HepG2 (cell line): ENCODE results near the gene NDOR1. TPM values are rescaled to one million over a fixed set of nuclear protein-coding genes. Genes with fewer than 3 reads are reported as not detected.
A peak's percentile ranks its signal among the peaks of the same experiment; 100 is the strongest.

ENCODE experiments used
- BCL6 ChIP-seq: IDR thresholded peaks from 2 replicates; pipeline ENCODE4 v1.6.1; 2016; ENCODE audit warnings: missing genetic modification reagents, missing compliant biosample characterization
- E2F1 ChIP-seq: sonication (generic); formaldehyde crosslinking; IDR thresholded peaks from 2 replicates; pipeline ENCODE4 v1.5.0; 2020; ENCODE audit warnings: missing genetic modification reagents
- ERF ChIP-seq: IDR thresholded peaks from 2 replicates; pipeline ENCODE4 v1.6.1; 2018; ENCODE audit warnings: missing biosample characterization, missing genetic modification reagents
- GZF1 ChIP-seq: sonication (generic); formaldehyde crosslinking; IDR thresholded peaks from 2 replicates; pipeline ENCODE4 v1.5.1; 2020; ENCODE audit warnings: mild to moderate bottlenecking, missing genetic modification reagents
- IKZF1 ChIP-seq: fragments of 450-650 bp; IDR thresholded peaks from 2 replicates; pipeline ENCODE4 v1.7.1; 2016
- REST ChIP-seq, 2 experiments: IDR thresholded peaks; 2 replicates each; pipeline ENCODE4 v1.6.1; 2011 to 2012; ENCODE audit warnings: low read length in 2 of 2, borderline replicate concordance in 1 of 2, low read depth in 1 of 2, mild to moderate bottlenecking in 1 of 2, moderate library complexity in 1 of 2
- ZNF790 ChIP-seq: sonication (generic); formaldehyde crosslinking; IDR thresholded peaks from 2 replicates; pipeline ENCODE4 v1.8.0; 2022; ENCODE audit warnings: missing genetic modification reagents, mild to moderate bottlenecking, borderline replicate concordance
- polyA plus RNA-seq, 8 experiments: library from polyadenylated mRNA; depleted of rRNA in 3 of 8; stranded (reverse) in 7 of 8; unstranded in 1 of 8; fragments of >200 nt; fragmentation: Illumina TruSeq in 4 of 8; extraction: Trizol in 4 of 8; gene quantifications; 2 replicates each; pipeline versions ENCODE4 v1.2.1 to v1.2.3, GENCODE V29; 2011 to 2016; ENCODE audit warnings: low read depth in 4 of 8, missing spikeins in 1 of 8, mixed read lengths in 1 of 8; ENCODE audit not compliant: insufficient read depth in 1 of 8
- total RNA-seq, 5 experiments: library from RNA; depleted of rRNA; stranded (reverse); fragments of >200 nt; fragmentation: Illumina TruSeq; extraction: Trizol; gene quantifications; 2 replicates each; pipeline ENCODE4 v1.2.3, GENCODE V29; 2016; ENCODE audit warnings: low read depth in 1 of 5
- TF ChIP-seq, protein P1 (sequence below): sonication (generic); formaldehyde crosslinking; conservative IDR thresholded peaks from 2 replicates; pipeline ENCODE4 v1.8.0; 2022; ENCODE audit warnings: mild to moderate bottlenecking, moderate library complexity, missing genetic modification reagents
- TF ChIP-seq, protein P2 (sequence below): sonication (generic); formaldehyde crosslinking; IDR thresholded peaks from 2 replicates; pipeline ENCODE4 v1.9.0; 2021; ENCODE audit warnings: missing genetic modification reagents, mild to moderate bottlenecking, borderline replicate concordance
- TF ChIP-seq, protein P3 (sequence below): sonication (generic); formaldehyde crosslinking; IDR thresholded peaks from 2 replicates; pipeline ENCODE4 v1.4.0; 2020; ENCODE audit warnings: mild to moderate bottlenecking, missing genetic modification reagents, borderline replicate concordance
- TF ChIP-seq, protein P4 (sequence below): sonication (generic); formaldehyde crosslinking; IDR thresholded peaks from 2 replicates; pipeline ENCODE4 v1.9.0; 2022; ENCODE audit warnings: missing genetic modification reagents, mild to moderate bottlenecking, borderline replicate concordance

The NDOR1 gene
- total and polyA plus RNA-seq, 2 of the 13 experiments (the other 11 are each of a cell fraction or from before 2014, with no cell fraction given) = 3.6 to 8.7 TPM

DNA sequence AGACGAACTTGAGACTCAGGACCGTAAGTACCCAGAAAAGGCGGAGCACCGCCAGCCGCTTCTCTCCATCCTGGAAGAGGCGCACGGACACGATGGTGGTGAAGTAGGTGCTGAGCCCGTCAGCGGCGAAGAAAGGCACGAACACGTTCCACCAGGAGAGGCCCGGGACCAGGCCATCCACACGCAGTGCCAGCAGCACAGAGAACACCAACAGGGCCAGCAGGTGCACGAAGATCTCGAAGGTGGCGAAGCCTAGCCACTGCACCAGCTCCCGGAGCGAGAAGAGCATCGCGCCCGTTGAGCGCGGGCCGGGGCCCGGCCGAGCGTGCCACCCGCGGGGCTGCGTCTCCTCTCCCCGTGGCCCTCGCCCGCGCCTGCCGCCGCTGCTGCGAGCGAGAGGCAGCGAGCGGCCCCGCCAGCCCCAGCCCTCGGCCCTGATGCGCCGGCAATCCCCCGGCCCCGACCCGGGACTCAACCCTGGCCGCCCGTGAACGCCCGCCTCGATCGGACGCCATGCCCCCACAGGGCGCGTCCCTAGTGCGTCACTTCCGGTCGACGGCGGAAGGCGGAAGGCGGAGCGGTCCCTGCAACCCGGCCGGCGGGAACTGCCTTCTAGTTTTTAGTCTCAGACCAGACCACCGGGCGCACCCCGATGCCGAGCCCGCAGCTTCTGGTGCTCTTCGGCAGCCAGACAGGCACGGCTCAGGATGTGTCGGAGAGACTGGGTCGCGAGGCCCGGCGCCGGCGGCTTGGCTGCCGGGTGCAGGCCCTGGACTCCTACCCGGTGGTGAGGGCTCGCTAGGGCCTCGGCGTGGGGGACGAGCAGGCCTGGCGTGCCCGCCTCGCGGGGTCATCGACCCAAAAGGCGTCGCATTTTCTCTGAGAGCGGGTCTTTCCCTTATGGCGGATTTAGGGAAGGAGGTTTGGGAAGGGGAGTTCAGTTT lies at the start of gene NDOR1, which contains the start of gene TMEM203 (continued):
- peak; percentile 49; the same call in 1 of the 2 replicates for TF ChIP-seq GZF1 (CRISPR knock-in tag)
- TF ChIP-seq ZNF790 (CRISPR knock-in tag) = no peak
- TF ChIP-seq, protein P1, sequence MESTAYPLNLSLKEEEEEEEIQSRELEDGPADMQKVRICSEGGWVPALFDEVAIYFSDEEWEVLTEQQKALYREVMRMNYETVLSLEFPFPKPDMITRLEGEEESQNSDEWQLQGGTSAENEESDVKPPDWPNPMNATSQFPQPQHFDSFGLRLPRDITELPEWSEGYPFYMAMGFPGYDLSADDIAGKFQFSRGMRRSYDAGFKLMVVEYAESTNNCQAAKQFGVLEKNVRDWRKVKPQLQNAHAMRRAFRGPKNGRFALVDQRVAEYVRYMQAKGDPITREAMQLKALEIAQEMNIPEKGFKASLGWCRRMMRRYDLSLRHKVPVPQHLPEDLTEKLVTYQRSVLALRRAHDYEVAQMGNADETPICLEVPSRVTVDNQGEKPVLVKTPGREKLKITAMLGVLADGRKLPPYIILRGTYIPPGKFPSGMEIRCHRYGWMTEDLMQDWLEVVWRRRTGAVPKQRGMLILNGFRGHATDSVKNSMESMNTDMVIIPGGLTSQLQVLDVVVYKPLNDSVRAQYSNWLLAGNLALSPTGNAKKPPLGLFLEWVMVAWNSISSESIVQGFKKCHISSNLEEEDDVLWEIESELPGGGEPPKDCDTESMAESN (CRISPR knock-in tag) = peak; percentile 83
- peak in 1 of 2 experiments; percentile 7; a peak in 1 of 4 replicates for TF ChIP-seq REST (IDR thresholded peaks at IDR 0.05; ENCODE audit: borderline replicate concordance in 1 of 2, low read depth in 1 of 2, low read length in 2 of 2)
- TF ChIP-seq, protein P2, sequence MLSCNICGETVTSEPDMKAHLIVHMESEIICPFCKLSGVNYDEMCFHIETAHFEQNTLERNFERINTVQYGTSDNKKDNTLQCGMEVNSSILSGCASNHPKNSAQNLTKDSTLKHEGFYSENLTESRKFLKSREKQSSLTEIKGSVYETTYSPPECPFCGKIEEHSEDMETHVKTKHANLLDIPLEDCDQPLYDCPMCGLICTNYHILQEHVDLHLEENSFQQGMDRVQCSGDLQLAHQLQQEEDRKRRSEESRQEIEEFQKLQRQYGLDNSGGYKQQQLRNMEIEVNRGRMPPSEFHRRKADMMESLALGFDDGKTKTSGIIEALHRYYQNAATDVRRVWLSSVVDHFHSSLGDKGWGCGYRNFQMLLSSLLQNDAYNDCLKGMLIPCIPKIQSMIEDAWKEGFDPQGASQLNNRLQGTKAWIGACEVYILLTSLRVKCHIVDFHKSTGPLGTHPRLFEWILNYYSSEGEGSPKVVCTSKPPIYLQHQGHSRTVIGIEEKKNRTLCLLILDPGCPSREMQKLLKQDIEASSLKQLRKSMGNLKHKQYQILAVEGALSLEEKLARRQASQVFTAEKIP = no peak
- TF ChIP-seq, protein P3, sequence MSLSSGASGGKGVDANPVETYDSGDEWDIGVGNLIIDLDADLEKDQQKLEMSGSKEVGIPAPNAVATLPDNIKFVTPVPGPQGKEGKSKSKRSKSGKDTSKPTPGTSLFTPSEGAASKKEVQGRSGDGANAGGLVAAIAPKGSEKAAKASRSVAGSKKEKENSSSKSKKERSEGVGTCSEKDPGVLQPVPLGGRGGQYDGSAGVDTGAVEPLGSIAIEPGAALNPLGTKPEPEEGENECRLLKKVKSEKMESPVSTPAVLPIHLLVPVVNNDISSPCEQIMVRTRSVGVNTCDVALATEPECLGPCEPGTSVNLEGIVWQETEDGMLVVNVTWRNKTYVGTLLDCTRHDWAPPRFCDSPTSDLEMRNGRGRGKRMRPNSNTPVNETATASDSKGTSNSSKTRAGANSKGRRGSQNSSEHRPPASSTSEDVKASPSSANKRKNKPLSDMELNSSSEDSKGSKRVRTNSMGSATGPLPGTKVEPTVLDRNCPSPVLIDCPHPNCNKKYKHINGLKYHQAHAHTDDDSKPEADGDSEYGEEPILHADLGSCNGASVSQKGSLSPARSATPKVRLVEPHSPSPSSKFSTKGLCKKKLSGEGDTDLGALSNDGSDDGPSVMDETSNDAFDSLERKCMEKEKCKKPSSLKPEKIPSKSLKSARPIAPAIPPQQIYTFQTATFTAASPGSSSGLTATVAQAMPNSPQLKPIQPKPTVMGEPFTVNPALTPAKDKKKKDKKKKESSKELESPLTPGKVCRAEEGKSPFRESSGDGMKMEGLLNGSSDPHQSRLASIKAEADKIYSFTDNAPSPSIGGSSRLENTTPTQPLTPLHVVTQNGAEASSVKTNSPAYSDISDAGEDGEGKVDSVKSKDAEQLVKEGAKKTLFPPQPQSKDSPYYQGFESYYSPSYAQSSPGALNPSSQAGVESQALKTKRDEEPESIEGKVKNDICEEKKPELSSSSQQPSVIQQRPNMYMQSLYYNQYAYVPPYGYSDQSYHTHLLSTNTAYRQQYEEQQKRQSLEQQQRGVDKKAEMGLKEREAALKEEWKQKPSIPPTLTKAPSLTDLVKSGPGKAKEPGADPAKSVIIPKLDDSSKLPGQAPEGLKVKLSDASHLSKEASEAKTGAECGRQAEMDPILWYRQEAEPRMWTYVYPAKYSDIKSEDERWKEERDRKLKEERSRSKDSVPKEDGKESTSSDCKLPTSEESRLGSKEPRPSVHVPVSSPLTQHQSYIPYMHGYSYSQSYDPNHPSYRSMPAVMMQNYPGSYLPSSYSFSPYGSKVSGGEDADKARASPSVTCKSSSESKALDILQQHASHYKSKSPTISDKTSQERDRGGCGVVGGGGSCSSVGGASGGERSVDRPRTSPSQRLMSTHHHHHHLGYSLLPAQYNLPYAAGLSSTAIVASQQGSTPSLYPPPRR (CRISPR knock-in tag) = no peak
- peak; percentile 89 for TF ChIP-seq E2F1 (CRISPR knock-in tag)
- no peak for TF ChIP-seq IKZF1
- TF ChIP-seq ERF (CRISPR knock-in tag) = peak; percentile 89; the same call in 1 of the 2 replicates
- TF ChIP-seq, protein P4, sequence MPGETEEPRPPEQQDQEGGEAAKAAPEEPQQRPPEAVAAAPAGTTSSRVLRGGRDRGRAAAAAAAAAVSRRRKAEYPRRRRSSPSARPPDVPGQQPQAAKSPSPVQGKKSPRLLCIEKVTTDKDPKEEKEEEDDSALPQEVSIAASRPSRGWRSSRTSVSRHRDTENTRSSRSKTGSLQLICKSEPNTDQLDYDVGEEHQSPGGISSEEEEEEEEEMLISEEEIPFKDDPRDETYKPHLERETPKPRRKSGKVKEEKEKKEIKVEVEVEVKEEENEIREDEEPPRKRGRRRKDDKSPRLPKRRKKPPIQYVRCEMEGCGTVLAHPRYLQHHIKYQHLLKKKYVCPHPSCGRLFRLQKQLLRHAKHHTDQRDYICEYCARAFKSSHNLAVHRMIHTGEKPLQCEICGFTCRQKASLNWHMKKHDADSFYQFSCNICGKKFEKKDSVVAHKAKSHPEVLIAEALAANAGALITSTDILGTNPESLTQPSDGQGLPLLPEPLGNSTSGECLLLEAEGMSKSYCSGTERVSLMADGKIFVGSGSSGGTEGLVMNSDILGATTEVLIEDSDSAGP (CRISPR knock-in tag) = peak; percentile 54; the same call in 1 of the 2 replicates
- TF ChIP-seq BCL6 (CRISPR knock-in tag) = 0 out of 2 replicates have a peak, but pooled peaks have one; percentile 23
